Mesendoderm (in vitro differentiated cells): ENCODE results near the gene BPHL.
"Not testable (repeated sequence)": the region's sequence is repeated elsewhere in the genome, so short reads cannot be mapped to it uniquely, and the experiment has no call there.

Source experiments
- DNase-seq: peaks from one replicate; pipeline ENCODE4 v3.0.0; 2013
- H2AK5ac ChIP-seq: 2 replicates; pipeline ENCODE4 v1.6.1; 2013; ENCODE audit warnings: low read length, inconsistent platforms
- H2BK120ac ChIP-seq: 2 replicates; pipeline ENCODE4 v1.6.1; 2013; ENCODE audit warnings: low read depth, mild to moderate bottlenecking, low read length, moderate library complexity, mixed read lengths
- H2BK15ac ChIP-seq: replicated peaks from 2 replicates; pipeline ENCODE4 v1.6.1; 2013; ENCODE audit warnings: low read depth, mild to moderate bottlenecking, moderate library complexity
- H2BK5ac ChIP-seq: 2 replicates; pipeline ENCODE4 v1.6.1; 2013; ENCODE audit warnings: low read length, inconsistent platforms
- H3K18ac ChIP-seq: 2 replicates; pipeline ENCODE4 v1.6.1; 2013; ENCODE audit warnings: mild to moderate bottlenecking, low read length, mixed read lengths
- H3K23ac ChIP-seq: one replicate; pipeline ENCODE4 v1.6.1; 2013; ENCODE audit warnings: low read length
- H3K27ac ChIP-seq: 2 replicates; pipeline ENCODE4 v1.5.1; 2013; ENCODE audit warnings: low read depth, mild to moderate bottlenecking, inconsistent platforms, low read length, moderate library complexity
- H3K27me3 ChIP-seq: 2 replicates; pipeline ENCODE4 v1.6.1; 2013; ENCODE audit warnings: low read length, control low read depth, mild to moderate bottlenecking, inconsistent platforms; ENCODE audit not compliant: insufficient read depth, poor library complexity
- H3K36me3 ChIP-seq: 2 replicates; pipeline ENCODE4 v1.6.1; 2013; ENCODE audit warnings: low read length, inconsistent platforms; ENCODE audit not compliant: control insufficient read depth, insufficient read depth
- H3K4ac ChIP-seq: one replicate; pipeline ENCODE4 v1.6.1; 2013; ENCODE audit warnings: low read depth, mild to moderate bottlenecking, low read length, moderate library complexity
- H3K4me1 ChIP-seq: 2 replicates; pipeline ENCODE4 v1.6.1; 2013; ENCODE audit warnings: low read depth, low read length, inconsistent platforms; ENCODE audit not compliant: control insufficient read depth
- H3K4me2 ChIP-seq: 2 replicates; pipeline ENCODE4 v1.6.1; 2013; ENCODE audit warnings: low read length
- H3K4me3 ChIP-seq: 2 replicates; pipeline ENCODE4 v1.5.1; 2013; ENCODE audit warnings: mild to moderate bottlenecking, low read length
- H3K56ac ChIP-seq: one replicate; pipeline ENCODE4 v1.6.1; 2013; ENCODE audit warnings: low read length
- H3K79me1 ChIP-seq: 2 replicates; pipeline ENCODE4 v1.6.1; 2013; ENCODE audit warnings: low read length, inconsistent platforms
- H3K79me2 ChIP-seq: 2 replicates; pipeline ENCODE4 v1.6.1; 2013; ENCODE audit warnings: mild to moderate bottlenecking, low read length; ENCODE audit not compliant: control insufficient read depth, insufficient read depth
- H3K9ac ChIP-seq: 2 replicates; pipeline ENCODE4 v1.6.1; 2013; ENCODE audit warnings: low read length, inconsistent platforms
- H4K5ac ChIP-seq: one replicate; pipeline ENCODE4 v1.6.1; 2013; ENCODE audit warnings: low read length
- H4K8ac ChIP-seq: one replicate; pipeline ENCODE4 v1.6.1; 2013; ENCODE audit warnings: low read depth, mild to moderate bottlenecking, control low read depth, low read length, moderate library complexity
- WGBS: extraction: QIAGEN DNeasy Blood & Tissue Kit; methylation state at CpG from one replicate; pipeline ENCODE4 v1.1.7; 2013; ENCODE audit warnings: low lambda C conversion rate, missing lambda C conversion rate; ENCODE audit not compliant: insufficient coverage; ENCODE audit errors: extremely low coverage; 5-methylcytosine and 5-hydroxymethylcytosine counted together

BPHL gene

DNA sequence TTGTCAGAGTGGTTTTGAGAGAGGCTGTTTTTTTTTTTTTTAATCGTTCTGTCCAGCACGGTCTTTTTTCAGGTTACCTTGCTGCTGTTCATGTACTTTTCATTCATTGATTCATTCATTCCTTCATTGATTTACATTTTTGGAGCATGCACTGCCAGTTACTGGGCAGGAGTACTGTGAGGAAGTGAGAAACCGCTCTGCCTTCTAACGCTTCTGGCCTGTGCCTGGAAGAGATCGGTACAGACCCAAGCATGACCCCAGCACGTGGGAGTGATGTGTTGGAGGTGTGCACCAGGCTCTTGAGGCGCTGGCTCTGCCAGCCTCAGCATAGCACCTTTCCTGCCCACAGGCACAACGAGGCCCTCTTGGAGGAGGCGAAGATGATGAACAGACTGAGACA, 41.1 kb upstream of the BPHL start:
- Histone ChIP-seq H3K27me3 (no peaks in the 10 kb centered on the region), H3K36me3 (peaks cover 2% of the 10 kb centered on the region), H4K5ac (no peak overlapping the region), H2AK5ac (no peak overlapping the region), H2BK15ac (no peak overlapping the region), H3K23ac (no peak overlapping the region), H2BK120ac (no peak overlapping the region), H3K56ac (no peak overlapping the region), H3K18ac (no peak overlapping the region), H4K8ac (no peak overlapping the region), H3K4ac (no peak overlapping the region), H3K79me1 (peaks cover 9% of the 10 kb centered on the region), H3K9ac (no peak overlapping the region), H2BK5ac (no peak overlapping the region), H3K4me2 (no peak overlapping the region), H3K79me2 (peaks cover 19% of the 10 kb centered on the region), H3K4me3 (no peak overlapping the region), H3K4me1 (no peaks in the 10 kb centered on the region), H3K27ac (no peak overlapping the region)
- WGBS: no CpG with 5 or more reads among the region's 9 CpGs
- DNase-seq: no peak

DNA sequence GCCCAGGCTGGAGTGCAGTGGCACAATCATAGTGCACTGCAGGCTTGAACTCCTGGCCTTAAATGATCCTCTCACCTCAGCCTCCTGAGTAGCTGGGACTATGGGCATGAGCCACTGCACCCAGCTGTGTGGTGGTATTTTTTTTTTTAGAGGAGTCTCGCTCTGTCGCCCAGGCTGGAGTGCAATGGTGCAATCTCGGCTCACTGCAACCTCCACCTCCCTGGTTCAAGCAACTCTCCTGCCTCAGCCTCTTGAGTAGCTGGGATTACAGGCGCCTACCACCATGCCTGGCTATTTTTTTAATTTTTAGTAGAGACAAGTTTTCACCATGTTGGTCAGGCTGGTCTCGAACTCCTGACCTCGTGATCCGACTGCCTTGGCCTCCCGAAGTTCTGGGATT, 39.6 kb upstream of the BPHL start:
- H2AK5ac ChIP-seq, H3K4me2 ChIP-seq, H3K18ac ChIP-seq, H2BK15ac ChIP-seq, H3K56ac ChIP-seq, H3K79me1 ChIP-seq, H3K4ac ChIP-seq, H3K4me3 ChIP-seq, H3K9ac ChIP-seq, H3K4me1 ChIP-seq, DNase-seq, H4K5ac ChIP-seq, H3K36me3 ChIP-seq, H3K27ac ChIP-seq, H2BK120ac ChIP-seq, H3K23ac ChIP-seq, H3K27me3 ChIP-seq, H3K79me2 ChIP-seq, H4K8ac ChIP-seq, H2BK5ac ChIP-seq: not testable (repeated sequence)
- no CpG with 5 or more reads among the region's 8 CpGs for WGBS

DNA sequence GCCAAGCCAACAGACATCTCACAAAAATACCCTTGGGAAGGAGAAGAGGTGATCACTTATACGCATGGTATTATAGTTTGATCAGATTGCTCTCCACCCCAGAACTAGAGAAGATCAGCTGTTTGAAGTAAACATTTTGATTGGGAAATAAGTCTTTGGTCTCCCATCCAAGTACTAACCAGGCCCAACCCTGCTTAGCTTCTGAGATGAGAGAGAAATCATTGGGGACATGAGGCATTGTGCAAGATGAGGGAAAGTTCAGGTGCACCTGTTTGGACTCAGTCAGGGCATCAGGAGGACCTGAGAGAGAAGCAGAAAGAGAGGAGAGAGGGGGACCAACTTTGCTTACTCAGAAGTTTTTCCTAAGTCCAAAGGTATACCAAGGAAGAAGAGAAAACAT, 38.8 kb upstream of the BPHL start:
- Histone ChIP-seq H3K9ac (no peak overlapping the region), H2AK5ac (no peak overlapping the region), H3K56ac (no peak overlapping the region), H3K27me3 (no peaks in the 10 kb centered on the region), H3K79me1 (peaks cover 3% of the 10 kb centered on the region), H3K4me2 (no peak overlapping the region), H2BK15ac (no peak overlapping the region), H4K8ac (no peak overlapping the region), H3K4me3 (no peak overlapping the region), H3K18ac (no peak overlapping the region), H2BK120ac (no peak overlapping the region), H3K27ac (no peak overlapping the region), H3K23ac (no peak overlapping the region), H4K5ac (no peak overlapping the region), H3K4ac (no peak overlapping the region), H3K79me2 (peaks cover 4% of the 10 kb centered on the region), H2BK5ac (no peak overlapping the region), H3K4me1 (no peaks in the 10 kb centered on the region), H3K36me3 (peaks cover 7% of the 10 kb centered on the region)
- DNase-seq: no peak
- no CpG with 5 or more reads among the region's 1 CpG for WGBS

DNA sequence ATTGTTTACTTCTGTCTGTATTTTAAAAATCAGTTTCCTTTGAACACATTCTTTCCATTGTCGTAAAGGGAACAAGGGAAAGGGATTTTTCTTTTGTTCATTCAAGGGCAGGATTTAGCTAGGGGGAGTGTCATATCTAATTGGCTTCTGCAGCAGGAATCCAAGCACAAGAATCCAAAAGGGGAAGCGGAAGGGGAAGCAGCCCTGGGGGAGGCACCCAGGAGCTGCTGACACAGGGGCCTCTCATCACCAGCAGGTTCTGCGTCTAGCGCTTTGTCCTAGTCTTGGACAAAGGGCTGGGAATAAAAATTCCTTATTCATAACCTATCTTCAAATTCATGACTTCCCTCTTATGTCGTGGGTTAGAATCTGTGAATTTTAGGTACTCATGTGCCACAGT, 36.6 kb upstream of the BPHL start:
- H3K9ac ChIP-seq: no peak overlapping the region
- H3K18ac ChIP-seq: no peak overlapping the region
- no peak overlapping the region for H3K4me2 ChIP-seq
- peaks cover 12% of the 10 kb centered on the region for H3K36me3 ChIP-seq
- no peak overlapping the region for H3K27ac ChIP-seq
- no peak overlapping the region for H4K5ac ChIP-seq
- H3K79me2 ChIP-seq: no peaks in the 10 kb centered on the region
- H3K4ac ChIP-seq: no peak overlapping the region
- H3K27me3 ChIP-seq: no peaks in the 10 kb centered on the region
- H3K56ac ChIP-seq: no peak overlapping the region
- no peak overlapping the region for H2BK5ac ChIP-seq
- WGBS: no CpG with 5 or more reads among the region's 5 CpGs
- H3K23ac ChIP-seq: no peak overlapping the region
- peak; percentile 17 for DNase-seq
- no peak overlapping the region for H2BK120ac ChIP-seq
- no peak overlapping the region for H3K4me3 ChIP-seq
- H2AK5ac ChIP-seq: no peak overlapping the region
- no peak overlapping the region for H2BK15ac ChIP-seq
- H4K8ac ChIP-seq: no peak overlapping the region
- no peaks in the 10 kb centered on the region for H3K4me1 ChIP-seq
- peaks cover 3% of the 10 kb centered on the region for H3K79me1 ChIP-seq

- Histone ChIP-seq H3K23ac (no peak overlapping the region), H2AK5ac (no peak overlapping the region), H3K27ac (no peak overlapping the region), H4K8ac (no peak overlapping the region), H4K5ac (no peak overlapping the region), H2BK5ac (no peak overlapping the region), H3K18ac (no peak overlapping the region), H2BK15ac (no peak overlapping the region), H3K79me1 (no peaks in the 10 kb centered on the region), H3K4me3 (no peak overlapping the region), H3K4me2 (no peak overlapping the region), H3K4me1 (no peaks in the 10 kb centered on the region), H3K79me2 (no peaks in the 10 kb centered on the region), H2BK120ac (no peak overlapping the region), H3K27me3 (no peaks in the 10 kb centered on the region), H3K56ac (no peak overlapping the region), H3K36me3 (peaks cover 22% of the 10 kb centered on the region), H3K9ac (no peak overlapping the region), H3K4ac (no peak overlapping the region)
- WGBS: no CpG with 5 or more reads among the region's 4 CpGs
- DNase-seq: no peak
These were observed 33.4 kb upstream of the BPHL start for GRCh38 chr6:3085074-3085473.

DNA sequence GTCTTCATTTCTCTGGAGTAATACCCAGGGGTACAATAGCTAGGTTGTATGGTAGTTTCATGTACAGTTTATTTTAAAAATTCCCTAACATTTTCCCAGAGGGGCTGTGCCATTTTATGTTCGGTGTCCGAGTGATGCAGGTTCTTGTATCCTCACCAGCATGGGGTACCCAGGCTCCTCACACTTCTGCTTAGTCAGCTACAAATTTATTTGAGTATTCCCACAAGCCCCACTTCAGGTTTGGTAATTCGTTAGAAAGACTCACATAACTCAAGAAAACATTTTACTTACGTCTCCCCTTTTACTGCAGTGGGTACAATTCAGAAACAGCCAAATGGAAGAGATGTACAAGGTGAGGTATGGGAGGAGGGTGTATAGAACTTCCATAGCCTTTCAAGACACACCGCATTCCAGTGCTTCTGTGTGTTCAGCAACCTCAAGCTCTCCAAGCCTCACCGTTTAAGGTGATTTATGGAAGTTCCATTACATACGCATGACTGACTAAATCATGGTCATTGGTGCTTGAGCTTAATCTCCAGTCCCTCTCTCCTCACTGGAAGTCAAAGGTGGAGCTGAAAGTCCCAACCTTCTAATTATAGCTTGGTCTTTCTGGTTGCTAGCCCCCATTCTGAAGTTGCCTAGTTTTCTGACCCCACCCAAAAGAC, 32.1 kb upstream of the BPHL start:
- no peak overlapping the region for H2BK5ac ChIP-seq
- H3K9ac ChIP-seq: no peak overlapping the region
- H3K36me3 ChIP-seq: peaks cover 22% of the 10 kb centered on the region
- DNase-seq: no peak
- no peak overlapping the region for H4K8ac ChIP-seq
- no peak overlapping the region for H2BK120ac ChIP-seq
- H3K4me2 ChIP-seq: no peak overlapping the region
- WGBS: no CpG with 5 or more reads among the region's 7 CpGs
- H2AK5ac ChIP-seq: no peak overlapping the region
- H3K4me3 ChIP-seq: no peak overlapping the region
- H3K79me1 ChIP-seq: no peaks in the 10 kb centered on the region
- H3K27me3 ChIP-seq: no peaks in the 10 kb centered on the region
- no peaks in the 10 kb centered on the region for H3K79me2 ChIP-seq
- no peak overlapping the region for H2BK15ac ChIP-seq
- H3K4ac ChIP-seq: no peak overlapping the region
- H3K56ac ChIP-seq: no peak overlapping the region
- H4K5ac ChIP-seq: no peak overlapping the region
- H3K4me1 ChIP-seq: no peaks in the 10 kb centered on the region
- H3K27ac ChIP-seq: no peak overlapping the region
- H3K23ac ChIP-seq: no peak overlapping the region
- H3K18ac ChIP-seq: no peak overlapping the region
